Measurements from ENCODE around the gene SLC30A4. TPM values are rescaled to one million over a fixed set of nuclear protein-coding genes. Genes with fewer than 3 reads are reported as not detected.

Gene SLC30A4
- total RNA-seq, 1 experiment from 2014 or later, result 2.7 TPM

DNA sequence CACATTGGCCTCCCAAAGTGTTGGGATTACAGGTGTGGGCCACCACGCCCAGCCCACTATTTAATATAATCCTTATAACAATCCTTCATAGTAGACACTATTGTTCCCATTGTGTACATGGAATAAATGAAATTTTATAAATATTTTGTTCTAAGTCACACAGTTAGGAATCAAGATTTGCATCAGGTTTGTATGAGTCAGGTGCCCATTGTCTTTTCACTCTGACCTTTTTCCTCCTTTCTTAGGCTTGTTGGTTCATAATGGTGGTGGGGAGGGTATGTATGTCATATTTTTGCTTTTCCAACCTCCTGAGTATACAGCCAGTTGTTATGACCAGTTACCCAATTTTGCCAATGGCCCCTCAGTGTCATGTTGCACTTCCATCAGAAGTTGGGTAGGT, 18.0 kb upstream of the SLC30A4 start:
- Histone ChIP-seq H3K27ac (no peak overlapping the region), H3K36me3 (ENCODE audit: low read depth) (no peaks in the 10 kb centered on the region), H3K4me2 (no peak overlapping the region), H3K79me2 (ENCODE audit: low read depth) (no peaks in the 10 kb centered on the region), H4K20me1 (ENCODE audit: insufficient read depth) (no peaks in the 10 kb centered on the region), H2AFZ (no peak overlapping the region), H3K4me3 (no peak overlapping the region), H3K4me1 (replicated peaks; ENCODE audit: insufficient read depth) (no peaks in the 10 kb centered on the region), H3K27me3 (ENCODE audit: insufficient read depth, low read depth) (no peaks in the 10 kb centered on the region), H3F3A (ENCODE audit: insufficient read depth, low read depth) (no peaks in the 10 kb centered on the region), H3K9me2 (ENCODE audit: insufficient read depth) (no peaks in the 10 kb centered on the region), H3K9me3 (ENCODE audit: insufficient read depth, low read depth) (no peaks in the 10 kb centered on the region)
- intact Hi-C loops (cut with micrococcal nuclease; ENCODE audit: unreplicated experiment), result no loop called here
- no TSS peak for BruUV-seq (replicated peaks)
- TF ChIP-seq, protein P1, sequence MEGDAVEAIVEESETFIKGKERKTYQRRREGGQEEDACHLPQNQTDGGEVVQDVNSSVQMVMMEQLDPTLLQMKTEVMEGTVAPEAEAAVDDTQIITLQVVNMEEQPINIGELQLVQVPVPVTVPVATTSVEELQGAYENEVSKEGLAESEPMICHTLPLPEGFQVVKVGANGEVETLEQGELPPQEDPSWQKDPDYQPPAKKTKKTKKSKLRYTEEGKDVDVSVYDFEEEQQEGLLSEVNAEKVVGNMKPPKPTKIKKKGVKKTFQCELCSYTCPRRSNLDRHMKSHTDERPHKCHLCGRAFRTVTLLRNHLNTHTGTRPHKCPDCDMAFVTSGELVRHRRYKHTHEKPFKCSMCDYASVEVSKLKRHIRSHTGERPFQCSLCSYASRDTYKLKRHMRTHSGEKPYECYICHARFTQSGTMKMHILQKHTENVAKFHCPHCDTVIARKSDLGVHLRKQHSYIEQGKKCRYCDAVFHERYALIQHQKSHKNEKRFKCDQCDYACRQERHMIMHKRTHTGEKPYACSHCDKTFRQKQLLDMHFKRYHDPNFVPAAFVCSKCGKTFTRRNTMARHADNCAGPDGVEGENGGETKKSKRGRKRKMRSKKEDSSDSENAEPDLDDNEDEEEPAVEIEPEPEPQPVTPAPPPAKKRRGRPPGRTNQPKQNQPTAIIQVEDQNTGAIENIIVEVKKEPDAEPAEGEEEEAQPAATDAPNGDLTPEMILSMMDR (conservative IDR thresholded peaks at IDR 0.05), result no peak
- no peak for TF ChIP-seq EZH2 (IDR thresholded peaks at IDR 0.05; ENCODE audit: low read depth)
- no peak for DNase-seq
- ChIA-PET POLR2A (ENCODE audit: unreplicated experiment) (no interaction called here), CTCF (no interaction called here)

- intact Hi-C loops (cut with micrococcal nuclease; ENCODE audit: unreplicated experiment), result no loop called here
- no peak for TF ChIP-seq EZH2 (IDR thresholded peaks at IDR 0.05; ENCODE audit: low read depth)
- TF ChIP-seq, protein P1 (conservative IDR thresholded peaks at IDR 0.05), result no peak
These were observed 17.1 kb upstream of the SLC30A4 start for GRCh38 chr15:45539680-45540079.

GRCh38 chr15:45536934-45537333, 14.4 kb upstream of the SLC30A4 start:
- Histone ChIP-seq H4K20me1 (ENCODE audit: insufficient read depth) (no peaks in the 10 kb centered on the region), H3K27me3 (ENCODE audit: insufficient read depth, low read depth) (no peaks in the 10 kb centered on the region), H2AFZ (no peak overlapping the region), H3K9me3 (ENCODE audit: insufficient read depth, low read depth) (no peaks in the 10 kb centered on the region), H3K4me1 (replicated peaks; ENCODE audit: insufficient read depth) (no peaks in the 10 kb centered on the region), H3K9me2 (ENCODE audit: insufficient read depth) (no peaks in the 10 kb centered on the region), H3K27ac (no peak overlapping the region), H3K79me2 (ENCODE audit: low read depth) (no peaks in the 10 kb centered on the region), H3K4me3 (no peak overlapping the region), H3F3A (ENCODE audit: insufficient read depth, low read depth) (no peaks in the 10 kb centered on the region), H3K4me2 (no peak overlapping the region), H3K36me3 (ENCODE audit: low read depth) (no peaks in the 10 kb centered on the region)
- ChIA-PET CTCF (no interaction called here), POLR2A (ENCODE audit: unreplicated experiment) (no interaction called here)
- intact Hi-C loops (cut with micrococcal nuclease; ENCODE audit: unreplicated experiment), result no loop called here
- TF ChIP-seq EZH2 (IDR thresholded peaks at IDR 0.05; ENCODE audit: low read depth), result no peak
- TF ChIP-seq, protein P1 (conservative IDR thresholded peaks at IDR 0.05), result no peak
- no peak for DNase-seq
- BruUV-seq (replicated peaks), result no TSS peak

More at GRCh38 chr15:45539680-45540079, 17.1 kb upstream of the SLC30A4 start:
- no peaks in the 10 kb centered on the region for H3K4me1 ChIP-seq (replicated peaks; ENCODE audit: insufficient read depth)
- no peak overlapping the region for H3K27ac ChIP-seq
- ChIA-PET CTCF (no interaction called here), POLR2A (ENCODE audit: unreplicated experiment) (no interaction called here)
- no peak overlapping the region for H3K4me3 ChIP-seq
- no peaks in the 10 kb centered on the region for H3K79me2 ChIP-seq (ENCODE audit: low read depth)
- no peak for DNase-seq
- no peaks in the 10 kb centered on the region for H3K36me3 ChIP-seq (ENCODE audit: low read depth)
- no peak overlapping the region for H2AFZ ChIP-seq
- no peaks in the 10 kb centered on the region for H3K9me2 ChIP-seq (ENCODE audit: insufficient read depth)
- H4K20me1 ChIP-seq (ENCODE audit: insufficient read depth), result no peaks in the 10 kb centered on the region
- no TSS peak for BruUV-seq (replicated peaks)
- no peaks in the 10 kb centered on the region for H3K27me3 ChIP-seq (ENCODE audit: insufficient read depth, low read depth)
- H3K4me2 ChIP-seq, result no peak overlapping the region
- no peaks in the 10 kb centered on the region for H3F3A ChIP-seq (ENCODE audit: insufficient read depth, low read depth)
- no peaks in the 10 kb centered on the region for H3K9me3 ChIP-seq (ENCODE audit: insufficient read depth, low read depth)

Data from PC-9 (cell line).